KOPT-K1 (cell line): ENCODE results near the gene ZNF770.
"Not testable (repeated sequence)": the region's sequence is repeated elsewhere in the genome, so short reads cannot be mapped to it uniquely, and the experiment has no call there.

ENCODE experiments used
- H3K27ac ChIP-seq: fragments of 200-600 bp; sonication (generic); 2 replicates; pipeline ENCODE4 v1.5.1; 2016; ENCODE audit warnings: antibody characterized with exemption, mild to moderate bottlenecking, low read depth, low read length; ENCODE audit not compliant: poor library complexity, severe bottlenecking
- H3K36me3 ChIP-seq: fragments of 200-600 bp; sonication (generic); 2 replicates; pipeline ENCODE4 v1.5.1; 2017; ENCODE audit warnings: antibody characterized with exemption, mild to moderate bottlenecking, low read length, moderate library complexity; ENCODE audit not compliant: insufficient read depth
- H3K9me3 ChIP-seq: fragments of 200-600 bp; sonication (generic); 2 replicates; pipeline ENCODE4 v1.5.1; 2017; ENCODE audit warnings: antibody characterized with exemption, low read length, mild to moderate bottlenecking; ENCODE audit not compliant: insufficient read depth, poor library complexity, severe bottlenecking

ZNF770 gene

DNA sequence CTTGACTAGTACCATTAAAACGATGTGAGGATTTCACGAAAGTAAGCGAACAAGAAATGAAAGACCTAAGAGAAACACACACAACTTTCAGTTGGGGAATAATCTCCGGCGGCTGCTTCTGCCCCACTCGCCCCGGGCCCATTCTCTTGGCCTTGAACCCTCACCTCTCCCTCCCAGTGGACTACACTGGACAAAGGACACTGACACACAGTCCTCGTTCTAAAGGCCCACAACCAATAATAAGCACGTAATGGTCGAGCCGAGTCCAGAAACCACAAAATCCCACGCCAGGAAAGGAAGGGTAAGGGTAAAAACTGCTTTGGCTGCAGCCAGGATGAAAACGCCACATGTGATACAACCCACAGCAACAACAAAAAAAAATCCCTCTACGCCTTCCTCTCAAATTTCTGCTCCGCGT lies 469 bp downstream of the ZNF770 start:
- Histone ChIP-seq H3K27ac (peak overlapping the region; percentile 89), H3K36me3 (peaks cover 33% of the 10 kb centered on the region), H3K9me3 (no peaks in the 10 kb centered on the region)

DNA sequence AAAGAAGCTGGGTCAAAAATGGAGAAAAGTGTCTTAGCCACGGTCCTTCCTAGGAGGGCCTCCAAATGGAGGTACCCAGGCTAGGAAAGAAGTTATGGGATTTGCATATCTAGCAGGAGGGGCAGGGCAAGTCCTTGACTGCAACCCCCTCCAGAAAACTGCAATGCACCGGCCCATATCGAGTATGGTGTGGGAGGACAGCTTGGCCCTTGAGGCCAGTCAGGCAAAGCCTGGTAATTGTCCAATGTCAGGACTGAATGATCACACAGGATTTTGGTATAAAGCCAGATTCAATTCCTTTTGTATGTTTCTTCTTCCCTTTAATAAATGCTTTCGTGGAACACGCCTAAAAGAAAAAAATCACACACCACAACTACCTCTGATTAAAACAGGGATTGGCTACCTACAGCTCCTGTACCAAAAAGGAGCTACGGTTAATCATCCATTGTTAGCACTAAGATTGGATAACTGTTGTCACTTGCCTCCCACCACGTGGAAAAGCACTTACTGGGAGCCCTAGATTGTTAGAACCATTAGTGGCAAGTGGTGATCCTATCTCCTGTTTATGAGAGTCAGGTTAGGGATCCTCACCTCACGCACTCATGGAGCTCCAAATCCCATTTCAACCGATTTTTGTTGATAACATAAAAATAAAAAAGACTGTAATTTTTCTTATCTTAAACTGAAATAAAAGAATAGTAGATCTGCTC lies 1.2 kb downstream of the ZNF770 start:
- Histone ChIP-seq H3K9me3 (no peaks in the 10 kb centered on the region), H3K27ac (peak overlapping the region; percentile 89), H3K36me3 (peaks cover 40% of the 10 kb centered on the region)

DNA sequence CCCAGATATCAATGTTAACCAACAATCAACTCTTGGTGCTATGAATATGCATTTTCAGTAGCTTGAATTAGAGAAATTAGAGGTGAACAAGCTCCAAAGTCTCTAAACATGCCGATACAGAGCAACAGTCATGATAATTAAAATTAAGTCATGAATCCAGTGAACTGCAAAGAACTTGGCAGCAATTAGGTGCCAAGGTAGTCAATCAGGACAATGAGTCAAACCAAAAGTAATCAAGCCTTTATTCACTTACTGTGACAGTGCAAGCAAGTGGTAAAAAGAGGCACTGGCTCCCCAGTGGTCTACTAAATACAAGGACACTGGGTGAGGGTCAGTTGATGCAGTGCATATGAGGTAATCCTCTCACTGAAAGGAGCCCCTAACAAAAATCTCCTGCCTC lies 1.8 kb downstream of the ZNF770 start:
- H3K27ac ChIP-seq, result peak overlapping the region; percentile 25
- H3K9me3 ChIP-seq, result no peaks in the 10 kb centered on the region
- H3K36me3 ChIP-seq, result peaks cover 46% of the 10 kb centered on the region

DNA sequence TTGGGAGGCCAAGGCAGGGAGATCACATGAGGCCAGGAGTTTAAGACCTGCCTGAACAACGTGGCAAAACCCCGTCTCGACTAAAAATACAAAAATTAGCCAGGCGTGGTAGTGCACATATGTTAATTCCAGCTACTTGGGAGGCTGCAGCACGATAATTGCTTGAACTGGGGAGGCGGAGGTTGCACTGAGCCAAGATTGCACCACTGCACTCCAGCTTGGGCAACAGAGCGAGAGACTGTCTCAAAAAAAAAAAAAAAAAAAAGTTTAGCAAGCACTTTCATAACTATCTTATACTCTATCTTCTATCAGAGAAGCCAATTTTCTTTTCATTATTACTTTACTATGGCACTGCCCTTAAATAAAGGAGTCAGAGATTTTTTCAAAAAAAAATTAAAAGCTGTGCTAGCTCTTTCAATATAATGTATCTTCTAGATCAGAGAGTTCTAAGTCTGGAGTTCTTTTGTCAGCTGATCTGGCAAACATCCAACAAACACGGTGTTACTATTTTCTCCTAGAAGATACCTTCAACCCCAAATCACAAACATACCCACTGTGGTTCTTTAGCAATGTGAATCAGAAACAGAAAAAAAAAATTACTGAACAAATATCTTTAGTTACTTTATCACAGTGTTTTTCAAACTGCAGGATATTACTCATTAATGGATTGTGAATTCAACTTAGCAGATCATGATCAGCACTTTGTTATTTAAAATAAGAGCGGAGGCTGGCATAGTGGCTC lies 3.0 kb downstream of the ZNF770 start:
- Histone ChIP-seq H3K9me3 (no peaks in the 10 kb centered on the region), H3K36me3 (peaks cover 48% of the 10 kb centered on the region), H3K27ac (no peak overlapping the region)

DNA sequence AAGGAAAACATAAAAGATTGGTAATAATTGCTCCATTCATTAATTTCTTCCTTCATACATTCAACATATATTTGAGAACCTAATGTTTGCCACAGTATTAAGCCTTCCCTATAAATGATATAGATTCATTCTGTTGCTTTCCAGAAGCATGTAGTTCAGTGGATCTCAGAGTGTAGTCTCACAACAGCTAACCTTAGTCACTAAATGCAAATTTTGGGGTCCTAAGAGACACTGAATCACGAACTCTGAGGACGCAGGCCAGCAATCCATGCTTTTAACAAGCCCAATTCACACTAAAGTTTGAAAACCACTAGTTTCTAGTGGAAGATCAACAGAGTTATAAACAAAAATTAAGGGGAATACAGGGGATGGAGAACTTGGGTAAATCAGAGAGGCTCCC lies 11.3 kb downstream of the ZNF770 start:
- no peaks in the 10 kb centered on the region for H3K9me3 ChIP-seq
- no peak overlapping the region for H3K27ac ChIP-seq
- peaks cover 18% of the 10 kb centered on the region for H3K36me3 ChIP-seq

DNA sequence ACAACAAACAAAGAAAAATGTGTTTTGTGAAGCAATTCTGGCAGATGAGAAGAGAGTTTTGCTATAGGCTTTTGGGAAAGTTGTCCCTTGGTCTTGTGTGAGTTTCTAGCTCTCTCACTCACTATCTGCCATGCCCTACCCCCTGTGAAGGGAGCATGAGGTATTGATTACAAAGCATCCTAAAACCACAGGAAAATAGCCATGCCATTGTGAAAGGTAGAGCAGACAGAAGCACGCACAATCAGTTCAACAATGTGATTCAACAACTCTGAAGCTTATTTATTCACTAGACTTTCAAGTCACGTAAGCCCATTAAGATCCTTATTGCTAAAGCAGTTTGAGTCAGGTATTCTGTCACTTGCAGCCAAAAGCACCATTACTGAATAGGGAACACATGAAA lies 12.0 kb downstream of the ZNF770 start:
- Histone ChIP-seq H3K9me3 (no peaks in the 10 kb centered on the region), H3K36me3 (peaks cover 12% of the 10 kb centered on the region), H3K27ac (no peak overlapping the region)

DNA sequence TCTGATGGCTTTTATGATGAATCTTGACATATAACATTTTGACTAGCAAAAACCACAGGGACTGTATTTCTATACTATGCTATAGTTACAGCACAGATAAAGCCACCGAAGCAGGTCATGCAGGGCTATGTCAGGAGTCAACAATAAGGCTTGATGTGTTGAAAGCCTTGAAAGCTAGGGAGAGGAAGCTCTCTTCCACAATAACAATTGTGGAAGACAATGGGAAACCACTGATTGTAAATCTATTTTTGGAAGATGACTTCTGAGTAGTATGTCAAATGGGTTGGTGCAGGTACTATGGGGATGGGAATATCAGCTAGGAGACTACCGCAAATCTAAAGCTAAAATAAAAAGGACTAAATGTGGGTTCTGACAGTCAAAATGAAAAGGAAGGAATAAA lies 14.6 kb downstream of the ZNF770 start:
- H3K36me3 ChIP-seq, result peaks cover 7% of the 10 kb centered on the region; the same call in 1 of the 2 replicates
- H3K27ac ChIP-seq, result no peak overlapping the region
- H3K9me3 ChIP-seq, result no peaks in the 10 kb centered on the region

DNA sequence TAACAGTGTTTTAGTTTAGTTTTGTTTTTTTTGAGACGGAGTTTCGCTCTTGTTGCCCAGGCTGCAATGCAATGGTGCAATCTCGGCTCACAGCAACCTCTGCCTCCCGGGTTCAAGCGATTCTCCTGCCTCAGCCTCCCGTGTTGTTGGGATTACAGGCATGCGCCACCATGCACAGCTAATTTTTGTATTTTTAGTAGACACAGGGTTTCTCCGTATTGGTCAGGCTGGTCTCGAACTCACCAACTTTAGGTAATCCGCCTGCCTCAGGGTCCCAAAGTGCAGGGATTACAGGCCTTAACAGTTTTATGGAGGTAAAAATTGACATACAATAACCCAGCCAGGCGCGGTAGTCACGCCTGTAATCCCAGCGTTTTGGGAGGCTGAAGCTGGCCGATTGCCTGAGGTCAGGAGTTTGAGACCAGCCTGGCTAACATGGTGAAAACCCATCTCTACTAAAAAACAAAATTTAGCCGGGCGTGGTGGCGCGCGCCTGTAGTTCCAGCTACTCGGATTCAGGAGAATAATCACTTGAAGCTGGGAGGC lies 17.9 kb downstream of the ZNF770 start:
- not testable (repeated sequence) for H3K36me3 ChIP-seq, H3K9me3 ChIP-seq
- peak overlapping the region; percentile 35 for H3K27ac ChIP-seq

DNA sequence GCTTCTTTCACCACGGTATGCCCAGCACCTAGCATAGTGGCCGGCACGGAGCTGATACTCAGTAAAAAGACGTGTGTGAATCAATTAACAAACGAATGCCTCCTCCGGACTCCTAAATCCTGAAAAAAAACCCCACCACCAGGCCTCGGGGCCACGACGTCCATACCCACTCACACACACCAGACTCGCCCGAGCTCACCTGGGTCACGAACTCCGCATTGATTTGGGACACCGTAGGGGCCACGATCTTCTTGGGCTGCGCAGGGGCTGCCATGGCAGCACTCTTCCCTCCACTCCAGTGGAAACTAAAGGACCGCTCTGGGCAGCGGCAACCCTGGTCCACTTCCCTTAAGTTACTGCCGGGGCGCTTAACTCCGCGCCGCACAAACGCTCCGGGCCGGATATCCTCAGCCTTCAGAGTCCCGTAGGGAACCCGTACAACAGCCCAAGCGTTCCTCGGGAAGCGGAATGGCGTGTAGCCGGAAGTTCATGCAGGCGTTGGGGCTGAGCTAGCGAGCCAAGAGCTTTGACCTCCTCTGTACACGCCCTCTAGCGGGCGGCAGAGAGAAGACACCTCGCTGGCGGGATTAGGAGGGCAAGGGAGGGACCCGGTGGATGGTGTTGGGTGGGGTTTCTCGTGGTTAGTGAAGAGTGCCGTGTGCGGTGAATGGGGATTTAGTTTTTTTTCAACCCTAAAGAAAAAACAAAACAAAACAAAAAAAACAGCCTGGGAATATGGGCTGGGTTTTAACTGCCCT lies 18.6 kb downstream of the ZNF770 start, which contains the start of gene AQR:
Gene AQR (minus strand): TSS at position 403 of the 758 bp plus-strand sequence. CDS start 129 bp downstream, at position 274.
- H3K9me3 ChIP-seq, result no peaks in the 10 kb centered on the region
- H3K27ac ChIP-seq, result peak within 1 kb of the TSS; percentile 70
- H3K36me3 ChIP-seq, result peaks cover 9% of the 10 kb centered on the region

DNA sequence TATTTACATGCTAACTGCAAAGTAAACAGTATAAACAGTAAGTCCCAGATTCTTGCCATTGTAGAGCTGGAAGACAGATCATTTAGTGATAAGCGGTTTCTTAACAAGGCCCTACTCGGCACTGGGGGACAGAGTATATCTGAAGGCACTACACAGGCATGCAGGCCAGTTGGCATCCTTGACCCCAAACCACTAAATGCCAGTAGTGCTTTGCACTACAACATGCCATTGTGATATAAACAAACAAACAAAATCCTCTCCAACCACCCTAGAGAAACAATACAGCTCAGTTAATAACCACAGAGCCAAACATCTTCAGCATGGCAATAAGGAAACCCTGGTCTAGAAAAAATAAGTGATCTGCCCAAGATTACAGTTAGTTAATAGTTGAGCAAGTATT lies 23.8 kb downstream of the ZNF770 start:
- peaks cover 58% of the 10 kb centered on the region for H3K36me3 ChIP-seq
- H3K27ac ChIP-seq, result no peak overlapping the region
- H3K9me3 ChIP-seq, result no peaks in the 10 kb centered on the region

DNA sequence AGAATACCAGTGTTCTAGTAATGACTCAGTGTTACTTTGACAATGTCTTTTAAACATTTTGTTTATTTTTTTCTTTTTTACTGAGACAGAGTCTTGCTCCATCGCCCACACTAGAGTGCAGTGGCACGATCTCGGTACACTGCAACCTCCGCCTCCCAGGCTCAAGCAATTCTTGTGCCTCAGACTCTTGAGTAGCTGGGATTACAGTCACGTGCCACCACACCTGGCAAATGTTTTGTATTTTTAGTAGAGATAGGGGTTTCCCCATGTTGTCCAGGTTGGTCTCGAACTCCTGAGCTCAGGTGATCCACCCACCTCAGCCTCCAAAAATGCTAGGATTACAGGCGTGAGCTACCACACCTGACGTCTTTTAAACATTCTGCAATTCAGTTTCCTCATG lies 34.2 kb downstream of the ZNF770 start:
- H3K36me3 ChIP-seq, result peaks cover 49% of the 10 kb centered on the region
- no peak overlapping the region for H3K27ac ChIP-seq
- H3K9me3 ChIP-seq, result no peaks in the 10 kb centered on the region

DNA sequence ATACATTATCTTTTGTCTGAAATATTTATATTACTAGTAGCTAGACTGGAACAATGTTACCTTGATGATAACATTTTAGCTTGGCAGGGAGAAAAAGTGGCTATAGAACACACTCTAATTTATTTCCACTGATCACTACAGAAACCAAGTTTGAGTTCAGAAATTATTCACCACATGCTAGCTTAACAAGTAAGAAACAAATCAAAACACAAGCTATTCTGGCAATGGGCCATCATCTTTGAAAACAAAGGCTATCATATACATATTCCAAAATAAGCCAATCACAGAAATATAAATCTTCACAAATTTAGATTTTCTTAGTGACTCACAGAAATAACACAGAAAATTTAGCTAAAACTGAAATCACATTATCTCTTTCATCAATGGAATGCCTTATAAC lies 35.6 kb downstream of the ZNF770 start:
- Histone ChIP-seq H3K36me3 (peaks cover 46% of the 10 kb centered on the region), H3K9me3 (no peaks in the 10 kb centered on the region), H3K27ac (no peak overlapping the region)

DNA sequence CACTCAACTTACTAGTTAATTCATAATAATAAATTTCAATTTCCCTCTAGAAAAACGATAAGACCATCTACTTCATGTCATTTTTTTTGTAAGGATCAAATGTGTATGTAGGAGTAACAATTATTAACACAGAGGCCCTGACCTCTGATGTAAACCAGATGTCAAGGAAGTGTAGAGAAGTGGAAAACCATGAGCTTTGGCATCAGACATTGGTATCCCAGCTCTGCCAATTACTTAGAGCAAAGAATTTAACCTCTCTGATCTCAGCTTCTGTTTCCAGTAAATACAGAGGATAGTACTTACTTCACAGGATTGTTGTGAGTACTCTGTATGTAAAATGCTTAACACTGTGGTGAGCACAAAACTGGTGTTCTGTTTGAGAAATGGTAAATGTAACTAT lies 36.1 kb downstream of the ZNF770 start:
- H3K9me3 ChIP-seq, result no peaks in the 10 kb centered on the region
- H3K27ac ChIP-seq, result no peak overlapping the region
- H3K36me3 ChIP-seq, result peaks cover 46% of the 10 kb centered on the region

DNA sequence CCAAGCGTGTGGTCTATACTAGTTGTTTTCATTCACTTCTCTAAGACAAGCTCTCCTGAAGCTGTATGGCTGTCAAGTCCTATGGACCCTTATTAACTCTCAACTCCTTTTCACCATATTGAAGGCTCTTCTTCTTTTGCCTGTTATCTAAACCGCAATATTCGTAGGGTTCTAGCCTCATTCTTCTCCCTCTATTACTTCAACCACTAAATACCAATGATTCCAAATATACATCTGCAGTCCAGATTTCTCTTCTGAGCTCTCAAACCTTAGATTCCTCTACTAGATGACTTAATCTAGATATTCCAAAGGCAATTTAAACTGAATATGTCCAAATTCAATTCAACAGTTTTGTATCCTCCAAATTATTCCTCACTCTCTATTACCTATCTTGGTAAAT lies 43.2 kb downstream of the ZNF770 start:
- H3K9me3 ChIP-seq, result no peaks in the 10 kb centered on the region
- H3K27ac ChIP-seq, result no peak overlapping the region
- H3K36me3 ChIP-seq, result peaks cover 56% of the 10 kb centered on the region

DNA sequence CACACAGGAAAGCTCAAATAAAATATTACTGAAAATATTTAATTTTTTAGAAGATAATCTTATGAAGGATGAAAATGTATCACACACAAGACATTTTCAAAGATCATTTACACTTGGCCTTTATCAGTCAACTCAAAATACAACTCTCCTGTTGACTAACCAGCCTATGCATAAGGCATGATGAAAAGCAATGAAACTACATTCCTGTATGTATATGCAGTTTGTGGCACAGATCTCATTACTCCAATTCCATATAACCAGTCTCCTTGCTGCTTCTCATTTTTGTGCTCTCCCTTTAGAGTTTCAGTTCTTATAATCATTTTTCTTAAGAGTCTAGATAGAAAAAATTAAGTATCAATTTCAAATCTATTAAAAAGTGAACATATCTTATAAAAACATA lies 44.4 kb downstream of the ZNF770 start:
- H3K36me3 ChIP-seq, result peaks cover 68% of the 10 kb centered on the region
- no peaks in the 10 kb centered on the region for H3K9me3 ChIP-seq
- no peak overlapping the region for H3K27ac ChIP-seq
